GM10266 (cell line): Measurements from ENCODE around the gene TRHDE.
A peak's percentile ranks its signal among the peaks of the same experiment; 100 is the strongest.

ENCODE experiments used
- DNase-seq: peaks from one replicate; pipeline ENCODE4 v3.0.0; 2012; ENCODE audit errors: extremely low spot score
- CTCF ChIP-seq: IDR thresholded peaks from 2 replicates; pipeline ENCODE4 v1.5.1; 2012; ENCODE audit warnings: mild to moderate bottlenecking, low read depth; ENCODE audit not compliant: control insufficient read depth, insufficient read depth; ENCODE audit errors: missing control alignments

TRHDE gene

GRCh38 chr12:72267974-72268373, 4.2 kb upstream of the TRHDE start:
- no peak for DNase-seq
- TF ChIP-seq CTCF, result no peak

GRCh38 chr12:72268386-72268785, 3.8 kb upstream of the TRHDE start:
- no peak for TF ChIP-seq CTCF
- no peak for DNase-seq

- DNase-seq, result no peak
- TF ChIP-seq CTCF, result no peak
These were observed 2.7 kb upstream of the TRHDE start for GRCh38 chr12:72269491-72269890.

- no peak for TF ChIP-seq CTCF
- no peak for DNase-seq
These were observed 1.9 kb upstream of the TRHDE start for GRCh38 chr12:72270246-72270645.

- no peak for TF ChIP-seq CTCF
- no peak for DNase-seq
These were observed 1.2 kb upstream of the TRHDE start for GRCh38 chr12:72270961-72271360.

GRCh38 chr12:72271451-72272090, 599 bp upstream of the TRHDE start:
- peak; percentile 35 for DNase-seq
- no peak for TF ChIP-seq CTCF

- no peak for TF ChIP-seq CTCF
- peak; percentile 20 for DNase-seq
These were observed 745 bp downstream of the TRHDE start for GRCh38 chr12:72272731-72273498.
